ENCODE results near the gene TMPRSS4.

DNA sequence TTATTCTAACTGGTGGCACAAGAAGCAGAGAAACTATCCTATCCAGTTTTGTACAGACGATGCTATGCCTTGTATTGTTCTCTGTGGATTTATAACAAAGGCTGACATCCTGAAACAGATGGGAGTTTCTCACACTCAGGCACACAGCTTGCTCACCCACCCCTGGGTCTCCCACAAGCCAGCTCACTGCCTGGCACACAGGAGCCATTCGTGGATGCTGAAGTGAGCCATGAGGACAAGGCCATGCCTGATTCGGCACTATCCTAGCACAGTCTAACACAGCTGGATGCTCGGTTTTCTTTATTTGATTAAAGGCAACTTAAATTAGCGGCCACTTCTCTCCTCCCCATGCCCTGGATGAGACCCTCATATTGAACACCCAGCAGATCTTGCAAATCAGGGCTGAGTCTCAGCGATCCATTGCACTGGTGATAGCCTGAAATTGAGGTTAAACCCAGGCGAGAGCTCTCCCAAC, 25.7 kb upstream of the TMPRSS4 start:
- TF ChIP-seq CTCF (IDR thresholded peaks at IDR 0.05) (no peak), POLR2A (IDR thresholded peaks at IDR 0.05) (no peak)

Data from body of pancreas (tissue), 4 donors.